ENCODE results near the gene PCDHGB2.

DNA sequence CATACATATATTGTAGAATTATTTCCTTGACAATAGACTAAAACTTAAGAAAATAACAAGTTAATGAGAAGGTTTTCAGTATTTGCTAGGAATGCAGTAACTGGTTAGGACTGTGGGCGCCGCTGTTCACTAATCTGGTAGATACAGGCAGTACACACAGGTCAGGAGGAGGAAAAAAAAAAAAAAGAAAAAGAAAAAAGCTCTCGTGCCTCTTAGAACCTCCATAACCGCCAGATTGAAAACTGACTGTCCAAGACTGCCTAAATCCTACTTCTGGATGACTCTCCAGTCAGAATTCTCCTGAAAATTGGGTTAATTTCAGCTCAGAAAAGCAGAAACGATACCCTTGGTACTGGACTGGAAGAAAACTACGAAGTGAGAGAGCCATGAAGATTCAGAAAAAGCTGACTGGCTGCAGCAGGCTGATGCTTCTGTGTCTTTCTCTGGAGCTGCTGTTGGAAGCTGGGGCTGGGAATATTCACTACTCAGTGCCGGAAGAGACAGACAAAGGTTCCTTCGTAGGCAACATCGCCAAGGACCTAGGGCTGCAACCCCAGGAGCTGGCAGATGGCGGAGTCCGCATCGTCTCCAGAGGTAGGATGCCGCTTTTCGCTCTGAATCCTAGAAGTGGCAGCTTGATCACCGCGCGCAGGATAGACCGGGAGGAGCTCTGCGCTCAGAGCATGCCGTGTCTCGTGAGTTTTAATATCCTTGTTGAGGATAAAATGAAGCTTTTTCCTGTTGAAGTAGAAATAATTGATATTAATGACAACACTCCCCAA is 29.3 kb upstream of the PCDHGB2 start, which contains the start of gene PCDHGA1:
- no peak for TF ChIP-seq POLR2A (IDR thresholded peaks at IDR 0.05)
- TF ChIP-seq, protein P1, sequence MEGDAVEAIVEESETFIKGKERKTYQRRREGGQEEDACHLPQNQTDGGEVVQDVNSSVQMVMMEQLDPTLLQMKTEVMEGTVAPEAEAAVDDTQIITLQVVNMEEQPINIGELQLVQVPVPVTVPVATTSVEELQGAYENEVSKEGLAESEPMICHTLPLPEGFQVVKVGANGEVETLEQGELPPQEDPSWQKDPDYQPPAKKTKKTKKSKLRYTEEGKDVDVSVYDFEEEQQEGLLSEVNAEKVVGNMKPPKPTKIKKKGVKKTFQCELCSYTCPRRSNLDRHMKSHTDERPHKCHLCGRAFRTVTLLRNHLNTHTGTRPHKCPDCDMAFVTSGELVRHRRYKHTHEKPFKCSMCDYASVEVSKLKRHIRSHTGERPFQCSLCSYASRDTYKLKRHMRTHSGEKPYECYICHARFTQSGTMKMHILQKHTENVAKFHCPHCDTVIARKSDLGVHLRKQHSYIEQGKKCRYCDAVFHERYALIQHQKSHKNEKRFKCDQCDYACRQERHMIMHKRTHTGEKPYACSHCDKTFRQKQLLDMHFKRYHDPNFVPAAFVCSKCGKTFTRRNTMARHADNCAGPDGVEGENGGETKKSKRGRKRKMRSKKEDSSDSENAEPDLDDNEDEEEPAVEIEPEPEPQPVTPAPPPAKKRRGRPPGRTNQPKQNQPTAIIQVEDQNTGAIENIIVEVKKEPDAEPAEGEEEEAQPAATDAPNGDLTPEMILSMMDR (IDR thresholded peaks at IDR 0.05), result peak in 1 of 6 experiments; percentile 11

Data from adrenal gland (tissue), 5 donors.